Gastroesophageal sphincter (tissue), 3 donors: ENCODE results near the gene RPP25.

Experiments
- POLR2A ChIP-seq, 2 donors: fragments of 450-650 bp; IDR thresholded peaks; one replicate each; pipeline ENCODE4 v1.6.1; 2017; ENCODE audit warnings: antibody characterized with exemption in 2 of 2, mild to moderate bottlenecking in 2 of 2, moderate library complexity in 1 of 2
- TF ChIP-seq, protein P1 (sequence below), 4 experiments: fragments of 200-600 bp in 2 of 4; fragments of 450-650 bp in 2 of 4; sonication (generic) in 1 of 4; IDR thresholded peaks; one replicate each; pipeline ENCODE4 v1.5.1; 2017 to 2019; ENCODE audit warnings: antibody characterized with exemption in 4 of 4, mild to moderate bottlenecking in 2 of 4, moderate library complexity in 2 of 4

DNA sequence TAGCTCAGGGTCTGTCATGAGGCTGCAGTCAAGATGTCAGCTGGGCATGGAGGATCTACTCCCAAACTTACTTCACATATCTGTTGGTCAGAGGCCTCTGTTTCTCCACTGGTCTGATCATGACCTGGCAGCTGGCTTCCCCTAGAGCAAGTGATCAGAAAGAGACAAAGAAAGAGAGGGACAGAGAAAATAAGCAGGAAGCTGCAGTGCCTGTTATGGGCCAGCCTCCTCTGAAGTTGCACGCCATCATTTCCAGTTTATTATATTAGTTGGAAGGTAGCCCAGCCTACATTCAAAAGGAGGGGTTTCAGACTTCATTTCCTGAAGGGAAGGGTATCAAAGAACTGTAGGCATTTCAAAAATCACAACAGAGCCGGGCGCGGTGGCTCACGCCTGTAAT lies 5.0 kb upstream of the RPP25 start:
- TF ChIP-seq, protein P1, sequence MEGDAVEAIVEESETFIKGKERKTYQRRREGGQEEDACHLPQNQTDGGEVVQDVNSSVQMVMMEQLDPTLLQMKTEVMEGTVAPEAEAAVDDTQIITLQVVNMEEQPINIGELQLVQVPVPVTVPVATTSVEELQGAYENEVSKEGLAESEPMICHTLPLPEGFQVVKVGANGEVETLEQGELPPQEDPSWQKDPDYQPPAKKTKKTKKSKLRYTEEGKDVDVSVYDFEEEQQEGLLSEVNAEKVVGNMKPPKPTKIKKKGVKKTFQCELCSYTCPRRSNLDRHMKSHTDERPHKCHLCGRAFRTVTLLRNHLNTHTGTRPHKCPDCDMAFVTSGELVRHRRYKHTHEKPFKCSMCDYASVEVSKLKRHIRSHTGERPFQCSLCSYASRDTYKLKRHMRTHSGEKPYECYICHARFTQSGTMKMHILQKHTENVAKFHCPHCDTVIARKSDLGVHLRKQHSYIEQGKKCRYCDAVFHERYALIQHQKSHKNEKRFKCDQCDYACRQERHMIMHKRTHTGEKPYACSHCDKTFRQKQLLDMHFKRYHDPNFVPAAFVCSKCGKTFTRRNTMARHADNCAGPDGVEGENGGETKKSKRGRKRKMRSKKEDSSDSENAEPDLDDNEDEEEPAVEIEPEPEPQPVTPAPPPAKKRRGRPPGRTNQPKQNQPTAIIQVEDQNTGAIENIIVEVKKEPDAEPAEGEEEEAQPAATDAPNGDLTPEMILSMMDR (IDR thresholded peaks at IDR 0.05) = no peak
- no peak for TF ChIP-seq POLR2A (IDR thresholded peaks at IDR 0.05)
